Mesendoderm (in vitro differentiated cells): ENCODE data around the gene TGFB2.

Experiments
- DNase-seq: peaks from one replicate; pipeline ENCODE4 v3.0.0; 2013
- H2AK5ac ChIP-seq: 2 replicates; pipeline ENCODE4 v1.6.1; 2013; ENCODE audit warnings: low read length, inconsistent platforms
- H2BK120ac ChIP-seq: 2 replicates; pipeline ENCODE4 v1.6.1; 2013; ENCODE audit warnings: low read depth, mild to moderate bottlenecking, low read length, moderate library complexity, mixed read lengths
- H2BK15ac ChIP-seq: replicated peaks from 2 replicates; pipeline ENCODE4 v1.6.1; 2013; ENCODE audit warnings: low read depth, mild to moderate bottlenecking, moderate library complexity
- H2BK5ac ChIP-seq: 2 replicates; pipeline ENCODE4 v1.6.1; 2013; ENCODE audit warnings: low read length, inconsistent platforms
- H3K18ac ChIP-seq: 2 replicates; pipeline ENCODE4 v1.6.1; 2013; ENCODE audit warnings: mild to moderate bottlenecking, low read length, mixed read lengths
- H3K23ac ChIP-seq: one replicate; pipeline ENCODE4 v1.6.1; 2013; ENCODE audit warnings: low read length
- H3K27ac ChIP-seq: 2 replicates; pipeline ENCODE4 v1.5.1; 2013; ENCODE audit warnings: low read depth, mild to moderate bottlenecking, inconsistent platforms, low read length, moderate library complexity
- H3K27me3 ChIP-seq: 2 replicates; pipeline ENCODE4 v1.6.1; 2013; ENCODE audit warnings: low read length, control low read depth, mild to moderate bottlenecking, inconsistent platforms; ENCODE audit not compliant: insufficient read depth, poor library complexity
- H3K36me3 ChIP-seq: 2 replicates; pipeline ENCODE4 v1.6.1; 2013; ENCODE audit warnings: low read length, inconsistent platforms; ENCODE audit not compliant: control insufficient read depth, insufficient read depth
- H3K4ac ChIP-seq: one replicate; pipeline ENCODE4 v1.6.1; 2013; ENCODE audit warnings: low read depth, mild to moderate bottlenecking, low read length, moderate library complexity
- H3K4me1 ChIP-seq: 2 replicates; pipeline ENCODE4 v1.6.1; 2013; ENCODE audit warnings: low read depth, low read length, inconsistent platforms; ENCODE audit not compliant: control insufficient read depth
- H3K4me2 ChIP-seq: 2 replicates; pipeline ENCODE4 v1.6.1; 2013; ENCODE audit warnings: low read length
- H3K4me3 ChIP-seq: 2 replicates; pipeline ENCODE4 v1.5.1; 2013; ENCODE audit warnings: mild to moderate bottlenecking, low read length
- H3K56ac ChIP-seq: one replicate; pipeline ENCODE4 v1.6.1; 2013; ENCODE audit warnings: low read length
- H3K79me1 ChIP-seq: 2 replicates; pipeline ENCODE4 v1.6.1; 2013; ENCODE audit warnings: low read length, inconsistent platforms
- H3K79me2 ChIP-seq: 2 replicates; pipeline ENCODE4 v1.6.1; 2013; ENCODE audit warnings: mild to moderate bottlenecking, low read length; ENCODE audit not compliant: control insufficient read depth, insufficient read depth
- H3K9ac ChIP-seq: 2 replicates; pipeline ENCODE4 v1.6.1; 2013; ENCODE audit warnings: low read length, inconsistent platforms
- H4K5ac ChIP-seq: one replicate; pipeline ENCODE4 v1.6.1; 2013; ENCODE audit warnings: low read length
- H4K8ac ChIP-seq: one replicate; pipeline ENCODE4 v1.6.1; 2013; ENCODE audit warnings: low read depth, mild to moderate bottlenecking, control low read depth, low read length, moderate library complexity
- WGBS: extraction: QIAGEN DNeasy Blood & Tissue Kit; methylation state at CpG from one replicate; pipeline ENCODE4 v1.1.7; 2013; ENCODE audit warnings: low lambda C conversion rate, missing lambda C conversion rate; ENCODE audit not compliant: insufficient coverage; ENCODE audit errors: extremely low coverage; 5-methylcytosine and 5-hydroxymethylcytosine counted together

Gene TGFB2

DNA sequence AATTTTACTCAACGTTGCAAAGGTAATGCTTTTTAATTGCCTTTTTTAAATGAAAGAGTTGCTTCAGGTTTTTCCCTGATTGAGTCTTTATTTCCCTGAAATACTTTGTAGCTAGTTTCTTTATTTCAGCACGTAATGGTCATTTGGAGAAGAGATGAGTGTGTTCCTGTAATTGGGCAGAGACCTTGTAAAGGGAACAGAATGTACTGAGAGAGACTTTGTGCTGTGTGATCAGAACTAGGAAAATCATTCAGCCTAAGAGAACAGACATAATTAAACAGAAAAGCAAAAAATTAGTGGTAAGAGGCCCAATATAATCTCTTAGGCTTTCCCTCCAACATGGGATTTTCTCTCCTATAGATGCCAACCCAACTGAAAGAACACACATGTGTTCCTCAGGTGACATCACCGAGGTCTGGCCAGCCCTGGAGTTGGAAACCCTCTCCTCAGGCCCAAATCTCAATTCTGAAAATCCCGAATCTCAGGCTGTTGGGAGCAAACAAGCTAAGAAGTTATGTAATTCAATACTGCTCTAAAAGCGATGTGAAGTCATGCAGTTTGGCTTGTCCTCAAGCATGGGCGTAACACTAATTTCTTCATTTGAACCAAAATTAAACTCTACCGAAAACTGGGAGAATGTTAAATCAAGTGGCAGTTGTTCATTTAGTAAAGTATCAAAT, 102.0 kb downstream of the TGFB2 start:
- no peak overlapping the region for H3K18ac ChIP-seq
- no peak overlapping the region for H3K4me2 ChIP-seq
- H3K36me3 ChIP-seq, result no peaks in the 10 kb centered on the region
- H2AK5ac ChIP-seq, result no peak overlapping the region
- H4K8ac ChIP-seq, result no peak overlapping the region
- H3K4ac ChIP-seq, result no peak overlapping the region
- no peak overlapping the region for H3K23ac ChIP-seq
- H3K79me2 ChIP-seq, result no peaks in the 10 kb centered on the region
- no peak overlapping the region for H3K27ac ChIP-seq
- no peak overlapping the region for H2BK120ac ChIP-seq
- no peak overlapping the region for H3K56ac ChIP-seq
- no peaks in the 10 kb centered on the region for H3K27me3 ChIP-seq
- no peak for DNase-seq
- H3K4me1 ChIP-seq, result no peaks in the 10 kb centered on the region
- H4K5ac ChIP-seq, result no peak overlapping the region
- H2BK15ac ChIP-seq, result no peak overlapping the region
- H2BK5ac ChIP-seq, result no peak overlapping the region
- WGBS, result 100% methylated on average over 1 of the region's 7 CpGs
- no peak overlapping the region for H3K9ac ChIP-seq
- H3K79me1 ChIP-seq, result no peaks in the 10 kb centered on the region
- H3K4me3 ChIP-seq, result no peak overlapping the region

DNA sequence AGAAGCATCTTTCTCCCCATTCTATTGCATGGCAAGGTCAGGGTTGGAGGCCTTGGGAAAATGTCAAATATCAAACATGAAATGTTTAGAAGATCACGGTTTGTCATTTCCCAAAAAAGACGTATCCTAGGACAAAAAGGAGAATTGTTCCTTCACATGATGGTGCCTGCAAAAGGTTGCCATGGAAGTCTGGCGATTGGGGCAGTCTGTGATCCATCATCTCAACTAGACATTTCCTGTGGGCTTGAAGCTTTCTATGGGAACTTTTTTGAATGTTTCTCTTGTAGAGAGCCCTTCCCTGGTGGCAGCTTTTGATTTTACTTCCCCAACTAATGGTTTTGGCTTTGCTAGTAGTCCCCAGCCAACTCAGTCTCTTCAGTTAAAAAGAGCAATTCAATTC, 106.3 kb downstream of the TGFB2 start:
- no CpG with 5 or more reads among the region's 3 CpGs for WGBS
- Histone ChIP-seq H4K5ac (no peak overlapping the region), H3K9ac (no peak overlapping the region), H3K4ac (no peak overlapping the region), H3K23ac (no peak overlapping the region), H3K36me3 (no peaks in the 10 kb centered on the region), H2BK15ac (no peak overlapping the region), H3K4me3 (no peak overlapping the region), H3K4me2 (no peak overlapping the region), H3K79me2 (no peaks in the 10 kb centered on the region), H2BK5ac (no peak overlapping the region), H2BK120ac (no peak overlapping the region), H4K8ac (no peak overlapping the region), H3K56ac (no peak overlapping the region), H3K18ac (no peak overlapping the region), H3K79me1 (no peaks in the 10 kb centered on the region), H3K27me3 (no peaks in the 10 kb centered on the region), H3K27ac (no peak overlapping the region), H2AK5ac (no peak overlapping the region), H3K4me1 (no peaks in the 10 kb centered on the region)
- DNase-seq, result no peak

DNA sequence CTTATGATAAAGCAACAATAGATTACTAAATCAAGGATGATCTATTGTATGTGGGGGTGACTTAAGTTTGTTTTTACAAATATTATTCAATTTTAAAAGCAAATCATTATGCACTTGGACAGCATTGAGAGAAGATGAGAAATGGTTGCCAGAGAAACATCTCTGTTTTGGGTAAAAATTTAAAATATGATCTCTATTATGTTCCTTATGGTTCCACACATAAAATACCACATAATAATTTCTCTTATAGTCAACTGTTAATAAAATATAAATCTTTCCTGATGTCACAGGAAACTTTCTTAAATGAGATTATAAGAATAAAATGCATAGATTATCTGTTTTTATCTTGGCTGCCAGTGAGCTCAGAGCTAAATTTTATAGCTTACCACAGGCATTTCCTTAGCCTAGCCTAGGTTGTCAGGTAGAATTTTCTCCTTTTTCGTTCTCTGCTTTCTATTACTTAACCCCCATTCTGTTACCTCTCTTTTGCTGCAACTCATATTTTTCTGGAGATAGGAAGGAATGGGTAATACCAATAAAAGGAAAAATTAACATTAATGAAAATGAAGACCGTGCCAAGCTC, 109.7 kb downstream of the TGFB2 start:
- H3K4me1 ChIP-seq, result peaks cover 5% of the 10 kb centered on the region
- no peaks in the 10 kb centered on the region for H3K27me3 ChIP-seq
- H3K56ac ChIP-seq, result no peak overlapping the region
- H3K23ac ChIP-seq, result no peak overlapping the region
- no peaks in the 10 kb centered on the region for H3K36me3 ChIP-seq
- no peak overlapping the region for H3K9ac ChIP-seq
- no peak overlapping the region for H3K4me2 ChIP-seq
- H4K8ac ChIP-seq, result no peak overlapping the region
- H2BK15ac ChIP-seq, result no peak overlapping the region
- H2BK120ac ChIP-seq, result no peak overlapping the region
- no peak overlapping the region for H3K27ac ChIP-seq
- no CpG with 5 or more reads among the region's 2 CpGs for WGBS
- H3K79me1 ChIP-seq, result no peaks in the 10 kb centered on the region
- no peak overlapping the region for H3K4ac ChIP-seq
- H2AK5ac ChIP-seq, result no peak overlapping the region
- no peaks in the 10 kb centered on the region for H3K79me2 ChIP-seq
- no peak overlapping the region for H4K5ac ChIP-seq
- DNase-seq, result no peak
- H3K18ac ChIP-seq, result no peak overlapping the region
- no peak overlapping the region for H3K4me3 ChIP-seq
- H2BK5ac ChIP-seq, result no peak overlapping the region

DNA sequence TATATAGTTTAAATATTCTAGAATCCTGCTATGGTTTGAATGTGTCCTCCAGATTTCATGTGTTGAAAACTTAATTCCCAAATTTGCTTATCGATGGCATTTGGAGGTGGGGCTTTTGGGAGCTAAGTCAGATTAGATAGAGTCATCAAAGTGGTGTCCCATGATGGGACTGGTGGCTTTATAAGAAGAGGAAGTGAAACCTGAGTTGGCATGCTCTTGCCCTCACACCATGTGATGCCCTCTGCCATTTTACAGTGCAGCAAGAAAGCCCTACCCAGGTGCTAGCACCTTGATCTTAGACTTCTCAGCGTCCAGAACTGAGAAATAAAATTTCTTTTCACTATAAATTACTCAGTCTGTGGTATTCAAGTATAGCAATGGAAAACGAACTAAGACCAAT, 111.3 kb downstream of the TGFB2 start:
- H4K5ac ChIP-seq, result no peak overlapping the region
- no peak overlapping the region for H3K23ac ChIP-seq
- H2BK5ac ChIP-seq, result no peak overlapping the region
- no peaks in the 10 kb centered on the region for H3K36me3 ChIP-seq
- no peak overlapping the region for H3K18ac ChIP-seq
- H2BK120ac ChIP-seq, result no peak overlapping the region
- H3K27ac ChIP-seq, result no peak overlapping the region
- peaks cover 5% of the 10 kb centered on the region for H3K4me1 ChIP-seq
- no peak for DNase-seq
- no peak overlapping the region for H3K4me3 ChIP-seq
- H2BK15ac ChIP-seq, result no peak overlapping the region
- no peak overlapping the region for H2AK5ac ChIP-seq
- H3K79me2 ChIP-seq, result no peaks in the 10 kb centered on the region
- no CpG with 5 or more reads among the region's 3 CpGs for WGBS
- H3K79me1 ChIP-seq, result no peaks in the 10 kb centered on the region
- H4K8ac ChIP-seq, result no peak overlapping the region
- no peaks in the 10 kb centered on the region for H3K27me3 ChIP-seq
- H3K9ac ChIP-seq, result no peak overlapping the region
- H3K4me2 ChIP-seq, result no peak overlapping the region
- H3K56ac ChIP-seq, result no peak overlapping the region
- H3K4ac ChIP-seq, result no peak overlapping the region

DNA sequence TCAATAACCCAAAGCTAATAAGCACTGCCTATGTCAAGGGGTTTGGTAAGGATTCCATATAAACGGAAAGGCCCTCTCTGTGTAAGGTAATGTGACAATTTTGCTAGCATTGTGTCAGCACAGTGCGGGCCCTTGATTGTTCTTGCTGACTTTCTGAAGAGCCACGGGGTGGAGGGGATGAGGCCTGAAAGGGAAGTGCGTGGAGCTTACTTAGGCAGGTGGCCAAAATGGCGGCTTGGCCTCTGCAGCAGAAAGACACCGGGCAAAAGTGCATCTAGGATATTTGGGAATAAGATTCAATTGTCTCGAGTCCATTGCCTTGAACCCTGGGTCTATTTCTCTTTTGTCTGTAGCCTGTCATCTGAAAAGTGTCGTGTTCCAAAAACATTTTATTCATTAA, 114.3 kb downstream of the TGFB2 start:
- H2BK120ac ChIP-seq, result peak overlapping the region; percentile 56
- no peak overlapping the region for H3K27ac ChIP-seq
- H2BK5ac ChIP-seq, result no peak overlapping the region
- H4K5ac ChIP-seq, result no peak overlapping the region
- H3K56ac ChIP-seq, result no peak overlapping the region
- H2BK15ac ChIP-seq, result no peak overlapping the region
- peaks cover 5% of the 10 kb centered on the region for H3K4me1 ChIP-seq
- H2AK5ac ChIP-seq, result no peak overlapping the region
- WGBS, result no CpG with 5 or more reads among the region's 8 CpGs
- no peak overlapping the region for H3K4ac ChIP-seq
- H3K4me2 ChIP-seq, result no peak overlapping the region
- peak; percentile 15 for DNase-seq
- H3K4me3 ChIP-seq, result no peak overlapping the region
- no peaks in the 10 kb centered on the region for H3K79me2 ChIP-seq
- H4K8ac ChIP-seq, result no peak overlapping the region
- H3K23ac ChIP-seq, result no peak overlapping the region
- no peaks in the 10 kb centered on the region for H3K27me3 ChIP-seq
- H3K18ac ChIP-seq, result peak overlapping the region; percentile 56
- no peaks in the 10 kb centered on the region for H3K36me3 ChIP-seq
- H3K9ac ChIP-seq, result no peak overlapping the region
- no peaks in the 10 kb centered on the region for H3K79me1 ChIP-seq
